ENCODE data around the gene TRPT1. TPM values are rescaled to one million over a fixed set of nuclear protein-coding genes. Genes with fewer than 3 reads are reported as not detected.
A peak's percentile ranks its signal among the peaks of the same experiment; 100 is the strongest.

TRPT1 gene
- total RNA-seq, 1 donor from 2014 or later: 29.4 TPM

- H3K36me3 ChIP-seq (ENCODE audit: insufficient read depth, low read length): no peaks in the 10 kb centered on the region
- H3K27ac Mint-ChIP-seq (ENCODE audit: unreplicated experiment): peak overlapping the region; percentile 53
- peak overlapping the region; percentile 100 for H3K4me2 ChIP-seq (ENCODE audit: low read length)
- TF ChIP-seq EZH2 (IDR thresholded peaks at IDR 0.05; ENCODE audit: insufficient read depth, low read length) (no peak), CTCF (IDR thresholded peaks at IDR 0.05; ENCODE audit: insufficient read depth, low read depth, low read length) (no peak)
- no peaks in the 10 kb centered on the region for H3K9me3 ChIP-seq (ENCODE audit: insufficient read depth, low read depth, low read length)
- H3K4me3 Mint-ChIP-seq (ENCODE audit: unreplicated experiment): peak overlapping the region; percentile 69
- peaks cover 34% of the 10 kb centered on the region for H3K4me1 ChIP-seq (ENCODE audit: insufficient read depth, low read length)
- H3K4me3 ChIP-seq (ENCODE audit: insufficient read depth, low read depth, low read length): no peak overlapping the region
- FAIRE-seq (no peak), DNase-seq (ENCODE audit: low read depth) (no peak)
- no peak overlapping the region for H3K27ac ChIP-seq (ENCODE audit: low read depth, low read length)
- H3K79me2 ChIP-seq (ENCODE audit: insufficient read depth, low read length): peaks cover 32% of the 10 kb centered on the region
- peak overlapping the region; percentile 85 for H3K9ac ChIP-seq (ENCODE audit: low read length)
- H3K4me1 Mint-ChIP-seq (ENCODE audit: low read depth, unreplicated experiment): peaks cover 11% of the 10 kb centered on the region
- no peak overlapping the region for H2AFZ ChIP-seq (ENCODE audit: low read depth, low read length)
- H3K27me3 Mint-ChIP-seq (ENCODE audit: low read depth, unreplicated experiment): no peaks in the 10 kb centered on the region
- H4K20me1 ChIP-seq (ENCODE audit: insufficient read depth, low read length): peaks cover 3% of the 10 kb centered on the region
- no peaks in the 10 kb centered on the region for H3K9me3 Mint-ChIP-seq (ENCODE audit: unreplicated experiment)
- H3K36me3 Mint-ChIP-seq (ENCODE audit: low read depth, unreplicated experiment): no peaks in the 10 kb centered on the region
- H3K27me3 ChIP-seq (ENCODE audit: insufficient read depth, low read length): no peaks in the 10 kb centered on the region
These were observed 3.2 kb upstream of the TRPT1 start for GRCh38 chr11:64229090-64229743.

- peak overlapping the region; percentile 83 for H3K4me3 Mint-ChIP-seq (ENCODE audit: unreplicated experiment)
- no peak for FAIRE-seq
- H3K27me3 Mint-ChIP-seq (ENCODE audit: low read depth, unreplicated experiment): no peaks in the 10 kb centered on the region
- peak overlapping the region; percentile 89 for H3K4me3 ChIP-seq (ENCODE audit: insufficient read depth, low read depth, low read length)
- H3K4me2 ChIP-seq (ENCODE audit: low read length): peak overlapping the region; percentile 99
- no peak overlapping the region for H2AFZ ChIP-seq (ENCODE audit: low read depth, low read length)
- H3K9me3 Mint-ChIP-seq (ENCODE audit: unreplicated experiment): no peaks in the 10 kb centered on the region
- H3K27me3 ChIP-seq (ENCODE audit: insufficient read depth, low read length): no peaks in the 10 kb centered on the region
- no peaks in the 10 kb centered on the region for H3K36me3 ChIP-seq (ENCODE audit: insufficient read depth, low read length)
- H4K20me1 ChIP-seq (ENCODE audit: insufficient read depth, low read length): peaks cover 3% of the 10 kb centered on the region
- no peaks in the 10 kb centered on the region for H3K36me3 Mint-ChIP-seq (ENCODE audit: low read depth, unreplicated experiment)
- peaks cover 15% of the 10 kb centered on the region for H3K4me1 Mint-ChIP-seq (ENCODE audit: low read depth, unreplicated experiment)
- H3K9me3 ChIP-seq (ENCODE audit: insufficient read depth, low read depth, low read length): no peaks in the 10 kb centered on the region
- H3K9ac ChIP-seq (ENCODE audit: low read length): peak overlapping the region; percentile 85
- no peak overlapping the region for H3K27ac ChIP-seq (ENCODE audit: low read depth, low read length)
- peaks cover 32% of the 10 kb centered on the region for H3K79me2 ChIP-seq (ENCODE audit: insufficient read depth, low read length)
- no peak for DNase-seq (ENCODE audit: low read depth)
- H3K4me1 ChIP-seq (ENCODE audit: insufficient read depth, low read length): peaks cover 38% of the 10 kb centered on the region
- TF ChIP-seq CTCF (IDR thresholded peaks at IDR 0.05; ENCODE audit: insufficient read depth, low read depth, low read length) (no peak), EZH2 (IDR thresholded peaks at IDR 0.05; ENCODE audit: insufficient read depth, low read length) (no peak)
- H3K27ac Mint-ChIP-seq (ENCODE audit: unreplicated experiment): no peak overlapping the region
These were observed 1.5 kb upstream of the TRPT1 start for GRCh38 chr11:64227405-64227956.

GRCh38 chr11:64226507-64227051 lies 593 bp upstream of the TRPT1 start:
- peak overlapping the region; percentile 83 for H3K4me3 Mint-ChIP-seq (ENCODE audit: unreplicated experiment)
- H3K4me1 ChIP-seq (ENCODE audit: insufficient read depth, low read length): peaks cover 38% of the 10 kb centered on the region
- peaks cover 32% of the 10 kb centered on the region for H3K79me2 ChIP-seq (ENCODE audit: insufficient read depth, low read length)
- peak overlapping the region; percentile 85 for H3K9ac ChIP-seq (ENCODE audit: low read length)
- peaks cover 3% of the 10 kb centered on the region for H4K20me1 ChIP-seq (ENCODE audit: insufficient read depth, low read length)
- peak overlapping the region; percentile 99 for H3K4me2 ChIP-seq (ENCODE audit: low read length)
- H3K27ac ChIP-seq (ENCODE audit: low read depth, low read length): peak overlapping the region; percentile 58
- peaks cover 15% of the 10 kb centered on the region for H3K4me1 Mint-ChIP-seq (ENCODE audit: low read depth, unreplicated experiment)
- H3K27me3 Mint-ChIP-seq (ENCODE audit: low read depth, unreplicated experiment): no peaks in the 10 kb centered on the region
- no peak for FAIRE-seq
- H3K36me3 ChIP-seq (ENCODE audit: insufficient read depth, low read length): no peaks in the 10 kb centered on the region
- H2AFZ ChIP-seq (ENCODE audit: low read depth, low read length): peak overlapping the region; percentile 88
- TF ChIP-seq CTCF (IDR thresholded peaks at IDR 0.05; ENCODE audit: insufficient read depth, low read depth, low read length): no peak
- H3K27me3 ChIP-seq (ENCODE audit: insufficient read depth, low read length): no peaks in the 10 kb centered on the region
- H3K9me3 ChIP-seq (ENCODE audit: insufficient read depth, low read depth, low read length): no peaks in the 10 kb centered on the region
- no peak overlapping the region for H3K27ac Mint-ChIP-seq (ENCODE audit: unreplicated experiment)
- peak overlapping the region; percentile 89 for H3K4me3 ChIP-seq (ENCODE audit: insufficient read depth, low read depth, low read length)
- H3K9me3 Mint-ChIP-seq (ENCODE audit: unreplicated experiment): no peaks in the 10 kb centered on the region
- DNase-seq (ENCODE audit: low read depth): no peak
- no peaks in the 10 kb centered on the region for H3K36me3 Mint-ChIP-seq (ENCODE audit: low read depth, unreplicated experiment)
